ENCODE data around the gene IFNA16.
"Not testable (repeated sequence)": the region's sequence is repeated elsewhere in the genome, so short reads cannot be mapped to it uniquely, and the experiment has no call there.

IFNA16 gene

GRCh38 chr9:21217211-21217610 lies at the start of gene IFNA16:
TSS of gene IFNA16 (minus strand) at chr9:21217311. CDS start at chr9:21217305, 6 bp downstream.
- not testable (repeated sequence) for DNase-seq (ENCODE audit: low read depth)

- DNase-seq (ENCODE audit: low read depth), result no peak
Observed at GRCh38 chr9:21265421-21266189, 48.5 kb upstream of the IFNA16 start.

- DNase-seq (ENCODE audit: low read depth), result no peak
Observed at GRCh38 chr9:21255538-21256212, 38.6 kb upstream of the IFNA16 start.

GRCh38 chr9:21252721-21253547 lies 35.8 kb upstream of the IFNA16 start:
- DNase-seq (ENCODE audit: low read depth), result no peak

GRCh38 chr9:21251638-21252037 lies 34.5 kb upstream of the IFNA16 start:
- no peak for DNase-seq (ENCODE audit: low read depth)

- DNase-seq (ENCODE audit: low read depth), result no peak
Observed at GRCh38 chr9:21251190-21251589, 34.1 kb upstream of the IFNA16 start.

GRCh38 chr9:21244836-21245235 lies 27.7 kb upstream of the IFNA16 start:
- DNase-seq (ENCODE audit: low read depth), result no peak

GRCh38 chr9:21239911-21240310 lies 22.8 kb upstream of the IFNA16 start, which contains the start of gene IFNA14:
TSS of gene IFNA14 (minus strand) at chr9:21240005. CDS start at chr9:21239935, 70 bp downstream.
- DNase-seq (ENCODE audit: low read depth), result no peak

- DNase-seq (ENCODE audit: low read depth), result not testable (repeated sequence)
Observed at GRCh38 chr9:21236360-21236714, 19.2 kb upstream of the IFNA16 start.

GRCh38 chr9:21235468-21236359 lies 18.6 kb upstream of the IFNA16 start:
- DNase-seq (ENCODE audit: low read depth), result not testable (repeated sequence)

- DNase-seq (ENCODE audit: low read depth), result no peak
Observed at GRCh38 chr9:21234153-21234687, 17.1 kb upstream of the IFNA16 start.

GRCh38 chr9:21233258-21233657 lies 16.1 kb upstream of the IFNA16 start:
- no peak for DNase-seq (ENCODE audit: low read depth)

- DNase-seq (ENCODE audit: low read depth), result no peak
Observed at GRCh38 chr9:21228122-21228521, 11.0 kb upstream of the IFNA16 start, which contains the start of gene IFNA17. TSS of gene IFNA17 (minus strand) at chr9:21228222. CDS start at chr9:21228173, 49 bp downstream.

- not testable (repeated sequence) for DNase-seq (ENCODE audit: low read depth)
Observed at GRCh38 chr9:21213411-21214326, 3.4 kb downstream of the IFNA16 start.

- not testable (repeated sequence) for DNase-seq (ENCODE audit: low read depth)
Observed at GRCh38 chr9:21212160-21212559, 5.0 kb downstream of the IFNA16 start.

- DNase-seq (ENCODE audit: low read depth), result not testable (repeated sequence)
Observed at GRCh38 chr9:21210782-21211181, 6.3 kb downstream of the IFNA16 start.

- no peak for DNase-seq (ENCODE audit: low read depth)
Observed at GRCh38 chr9:21210311-21210710, 6.8 kb downstream of the IFNA16 start.

- DNase-seq (ENCODE audit: low read depth), result not testable (repeated sequence)
Observed at GRCh38 chr9:21207043-21207442, 10.1 kb downstream of the IFNA16 start, which contains the start of gene IFNA10. TSS of gene IFNA10 (minus strand) at chr9:21207143. CDS start at chr9:21207097, 46 bp downstream.

- DNase-seq (ENCODE audit: low read depth), result no peak
Observed at GRCh38 chr9:21205204-21205603, 11.9 kb downstream of the IFNA16 start.

- not testable (repeated sequence) for DNase-seq (ENCODE audit: low read depth)
Observed at GRCh38 chr9:21202105-21202504, 15.0 kb downstream of the IFNA16 start, which contains the start of gene IFNA7. TSS of gene IFNA7 (minus strand) at chr9:21202205. CDS start at chr9:21202165, 40 bp downstream.
